GM18909 (cell line): ENCODE measurements around the gene PRPF6.

ENCODE experiments used
- ATAC-seq: cut with Tn5 transposase; IDR thresholded peaks from one replicate; pipeline ENCODE4 v1.9.1; 2021; ENCODE audit warnings: mild to moderate bottlenecking; ENCODE audit not compliant: unreplicated experiment, poor library complexity

PRPF6 gene

GRCh38 chr20:64070244-64070993, 89.5 kb downstream of the PRPF6 start:
- no peak for ATAC-seq

GRCh38 chr20:64071341-64072332, 90.7 kb downstream of the PRPF6 start:
- no peak for ATAC-seq

- ATAC-seq, result no peak
Measured at GRCh38 chr20:64072498-64073063, 91.6 kb downstream of the PRPF6 start.

GRCh38 chr20:64073476-64074183, 92.7 kb downstream of the PRPF6 start:
- ATAC-seq, result no peak

- no peak for ATAC-seq
Measured at GRCh38 chr20:64074184-64074789, 93.4 kb downstream of the PRPF6 start.

GRCh38 chr20:64074963-64075362, 94.0 kb downstream of the PRPF6 start:
- no peak for ATAC-seq

- no peak for ATAC-seq
Measured at GRCh38 chr20:64075556-64075955, 94.6 kb downstream of the PRPF6 start.

- ATAC-seq, result no peak
Measured at GRCh38 chr20:64076061-64076997, 95.4 kb downstream of the PRPF6 start.

GRCh38 chr20:64077094-64077493, 96.2 kb downstream of the PRPF6 start:
- no peak for ATAC-seq

- ATAC-seq, result peak; percentile 10
Measured at GRCh38 chr20:64077541-64077875, 96.6 kb downstream of the PRPF6 start.

GRCh38 chr20:64077876-64078551, 97.1 kb downstream of the PRPF6 start:
- ATAC-seq, result peak; percentile 29

- no peak for ATAC-seq
Measured at GRCh38 chr20:64078934-64079272, 98.0 kb downstream of the PRPF6 start.

GRCh38 chr20:64079273-64080012, 98.5 kb downstream of the PRPF6 start, which contains the start of gene RGS19:
Gene RGS19, minus strand, starts transcription at chr20:64079518. Its CDS starts 2,632 bp downstream, at chr20:64076886.
- ATAC-seq, result peak; percentile 33

GRCh38 chr20:64080013-64080812, 99.3 kb downstream of the PRPF6 start, which contains the start of gene OPRL1:
Gene OPRL1, plus strand, starts transcription at chr20:64080082. Its CDS starts 12,639 bp downstream, at chr20:64092721.
- ATAC-seq, result no peak

- ATAC-seq, result no peak
Measured at GRCh38 chr20:64080813-64081623, 100.1 kb downstream of the PRPF6 start.

GRCh38 chr20:64081624-64081964, 100.7 kb downstream of the PRPF6 start:
- no peak for ATAC-seq
